Body of pancreas (tissue), 4 donors: ENCODE data around the gene CD300LF.

ENCODE experiments used
- CTCF ChIP-seq, 7 experiments: fragments of 450-650 bp in 4 of 7; fragments of 200-600 bp in 3 of 7; sonication (generic) in 3 of 7; IDR thresholded peaks; one replicate each; pipeline ENCODE4 v1.5.1; 2016 to 2019; ENCODE audit warnings: antibody characterized with exemption in 7 of 7
- POLR2A ChIP-seq, 3 donors: fragments of 450-650 bp; IDR thresholded peaks; one replicate each; pipeline ENCODE4 v1.6.1; 2016; ENCODE audit warnings: antibody characterized with exemption in 3 of 3, mild to moderate bottlenecking in 2 of 3

GRCh38 chr17:74695629-74696028, 17.1 kb downstream of the CD300LF start:
- no peak for TF ChIP-seq CTCF (IDR thresholded peaks at IDR 0.05)
- no peak for TF ChIP-seq POLR2A (IDR thresholded peaks at IDR 0.05)
